GM19193 (cell line): ENCODE measurements around the gene OSBPL7.
A peak's percentile ranks its signal among the peaks of the same experiment; 100 is the strongest.

Experiments used
- POLR2A ChIP-seq: IDR thresholded peaks from 4 replicates; pipeline ENCODE4 v1.6.1; 2011; ENCODE audit not compliant: insufficient read depth, insufficient read length; ENCODE audit errors: extremely low read depth

Gene OSBPL7

GRCh38 chr17:47839071-47839470 is 17.5 kb upstream of the OSBPL7 start:
- no peak for TF ChIP-seq POLR2A

GRCh38 chr17:47838636-47839035 is 17.0 kb upstream of the OSBPL7 start:
- no peak for TF ChIP-seq POLR2A

GRCh38 chr17:47837401-47838039 is 15.9 kb upstream of the OSBPL7 start:
- no peak for TF ChIP-seq POLR2A

GRCh38 chr17:47836601-47837000 is 15.0 kb upstream of the OSBPL7 start:
- no peak for TF ChIP-seq POLR2A

GRCh38 chr17:47834756-47835155 is 13.2 kb upstream of the OSBPL7 start:
- TF ChIP-seq POLR2A = no peak

GRCh38 chr17:47831934-47832327 is 10.3 kb upstream of the OSBPL7 start:
- TF ChIP-seq POLR2A = no peak

GRCh38 chr17:47831003-47831933 is 9.7 kb upstream of the OSBPL7 start, which contains the start of the genes LRRC46 and MRPL10:
Gene LRRC46 (plus strand): TSS chr17:47831670. CDS start chr17:47831990, 320 bp downstream.
Gene MRPL10 (minus strand): TSS chr17:47831541. CDS start chr17:47831511, 30 bp downstream.
- TF ChIP-seq POLR2A = peak; percentile 97

GRCh38 chr17:47830396-47831002 is 8.9 kb upstream of the OSBPL7 start:
- TF ChIP-seq POLR2A = no peak

- TF ChIP-seq POLR2A = no peak
These were observed 8.3 kb upstream of the OSBPL7 start for GRCh38 chr17:47829870-47830269.

GRCh38 chr17:47823519-47823918 is 1.9 kb upstream of the OSBPL7 start:
- TF ChIP-seq POLR2A = no peak

GRCh38 chr17:47822785-47823184 is 1.2 kb upstream of the OSBPL7 start:
- TF ChIP-seq POLR2A = no peak

- no peak for TF ChIP-seq POLR2A
These were observed 567 bp downstream of the OSBPL7 start for GRCh38 chr17:47821031-47821423.

GRCh38 chr17:47820033-47820789 is 1.4 kb downstream of the OSBPL7 start:
- no peak for TF ChIP-seq POLR2A

GRCh38 chr17:47819475-47819874 is 2.1 kb downstream of the OSBPL7 start:
- no peak for TF ChIP-seq POLR2A
